ENCODE results near the gene OR5M3.

Gene OR5M3

DNA sequence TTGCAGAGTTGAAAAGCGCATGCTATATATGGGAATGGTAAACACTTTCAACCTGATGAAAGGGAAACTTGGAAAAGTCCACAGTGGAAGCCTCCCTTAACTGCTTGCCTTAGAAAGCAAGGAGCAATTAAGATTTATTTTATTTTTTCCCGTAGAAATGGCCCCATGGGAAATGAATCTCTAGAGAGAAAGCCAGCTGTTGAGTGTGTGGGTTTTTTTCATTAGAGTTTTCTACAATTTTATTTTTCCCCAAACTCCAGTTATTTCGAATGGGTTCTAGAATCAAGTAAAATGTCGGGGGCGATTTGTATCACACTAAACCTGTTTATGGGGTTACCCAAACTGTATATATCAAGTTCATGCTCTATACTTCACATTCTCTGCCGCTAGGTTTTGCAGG is at the start of gene OR5M3:
Gene OR5M3 (minus strand): TSS at position 101 of the 400 bp plus-strand sequence. CDS start 2,855 bp downstream, outside the sequence.
- DNase-seq, result no peak
- in situ Hi-C loops (cut with MboI; ENCODE audit: low pct_unique_long_range_greater_than_20kb, low sequenced_read_pairs), result no loop called here

DNA sequence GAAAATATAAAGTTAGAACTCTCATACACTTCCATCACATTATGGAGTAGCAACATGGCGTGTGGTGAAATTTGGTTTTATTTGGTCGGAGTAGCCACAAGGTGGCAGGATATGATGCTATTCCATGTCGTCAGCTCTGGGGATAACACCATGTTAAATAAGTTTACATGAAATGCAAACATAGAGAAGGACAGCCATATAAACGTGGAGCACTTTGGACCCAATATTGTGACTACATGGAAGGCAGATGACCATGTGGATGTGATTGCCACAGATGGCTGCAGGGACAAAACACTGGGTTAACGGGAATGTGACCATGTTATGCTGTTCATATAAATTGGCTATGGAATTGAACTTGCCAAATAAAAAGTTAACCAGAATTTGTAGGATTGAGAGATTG is 48.9 kb upstream of the OR5M3 start:
- in situ Hi-C loops (cut with MboI; ENCODE audit: low pct_unique_long_range_greater_than_20kb, low sequenced_read_pairs), result no loop called here
- peak; percentile 9 for DNase-seq

DNA sequence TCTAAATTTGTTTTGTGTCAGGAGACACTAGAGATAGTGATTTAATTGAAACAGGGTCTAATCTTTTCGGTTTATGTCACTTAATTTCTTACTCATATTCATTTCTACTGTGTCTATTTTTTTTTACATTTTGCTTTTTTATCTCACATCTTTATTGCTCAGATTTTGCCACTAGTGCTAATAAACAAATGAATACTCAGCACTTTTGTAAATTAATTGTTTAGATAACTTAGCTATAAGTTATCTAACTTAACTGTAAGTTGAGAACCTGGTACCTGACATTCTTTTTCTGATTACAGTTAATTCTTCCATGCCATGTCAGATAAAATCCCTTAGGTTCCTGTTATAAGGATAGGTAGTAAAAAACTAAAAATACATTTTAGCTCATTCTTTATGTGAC is 40.1 kb upstream of the OR5M3 start:
- in situ Hi-C loops (cut with MboI; ENCODE audit: low pct_unique_long_range_greater_than_20kb, low sequenced_read_pairs), result no loop called here

DNA sequence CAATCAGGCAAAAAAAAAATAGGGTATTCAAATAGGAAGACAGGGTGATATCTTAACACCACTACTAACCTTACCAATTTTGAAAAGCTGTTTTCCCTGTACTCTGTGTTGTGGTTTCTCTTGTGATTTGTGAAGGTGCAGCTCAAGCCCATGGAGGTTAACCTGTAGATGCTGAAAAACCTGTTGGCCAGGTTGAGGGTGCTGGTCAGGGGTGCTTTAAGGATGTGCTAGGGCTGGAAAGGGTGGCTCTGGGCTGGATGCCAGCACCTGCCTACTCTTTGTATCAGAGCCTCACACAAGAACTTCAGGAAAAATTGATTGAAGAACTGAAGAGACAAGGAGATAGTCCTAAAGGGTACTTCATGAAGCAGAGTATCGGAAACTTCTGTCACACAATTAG is 36.3 kb upstream of the OR5M3 start:
- in situ Hi-C loops (cut with MboI; ENCODE audit: low pct_unique_long_range_greater_than_20kb, low sequenced_read_pairs), result no loop called here
- DNase-seq, result no peak

More for the DNA sequence above, 40.1 kb upstream of the OR5M3 start:
- no peak for DNase-seq

DNA sequence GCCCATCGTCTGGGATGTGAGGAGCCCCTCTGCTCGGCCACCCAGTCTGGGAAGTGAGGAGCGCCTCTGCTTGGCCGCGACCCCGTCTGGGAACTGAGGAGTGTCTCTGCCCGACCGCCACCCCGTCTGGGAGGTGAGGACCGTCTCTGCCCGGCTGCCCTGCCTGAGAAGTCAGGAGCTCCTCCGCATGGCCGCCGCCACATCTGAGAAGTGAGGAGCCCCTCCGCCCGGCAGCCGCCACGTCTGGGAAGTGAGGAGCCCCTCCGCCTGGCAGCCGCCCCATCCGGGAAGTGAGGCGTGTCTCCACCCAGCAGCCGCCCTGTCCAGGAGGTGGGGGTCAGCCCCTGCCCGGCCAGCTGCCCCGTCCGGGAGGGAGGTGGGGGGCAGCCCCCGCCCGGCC is 23.9 kb upstream of the OR5M3 start:
- in situ Hi-C loops (cut with MboI; ENCODE audit: low pct_unique_long_range_greater_than_20kb, low sequenced_read_pairs), result no loop called here

DNA sequence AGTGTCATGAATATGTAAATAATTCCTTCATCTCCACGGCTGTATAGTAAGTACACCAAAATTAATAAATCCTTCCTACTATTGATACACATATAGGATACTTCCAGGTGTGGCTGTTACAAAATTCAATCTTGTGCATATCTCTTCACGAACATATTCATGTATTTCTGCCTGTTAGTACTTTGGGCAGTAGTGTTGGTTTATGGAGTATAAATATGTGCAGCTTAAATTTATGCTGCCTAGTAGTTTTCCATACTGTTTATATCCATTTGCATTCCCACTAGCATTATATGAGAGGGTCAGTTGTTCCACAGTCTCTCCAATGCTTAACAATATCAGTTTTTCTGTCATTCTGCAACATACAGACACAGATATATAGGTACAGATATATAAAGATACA is 22.0 kb upstream of the OR5M3 start:
- in situ Hi-C loops (cut with MboI; ENCODE audit: low pct_unique_long_range_greater_than_20kb, low sequenced_read_pairs), result no loop called here

More for the DNA sequence above, 23.9 kb upstream of the OR5M3 start:
- DNase-seq, result no peak

DNA sequence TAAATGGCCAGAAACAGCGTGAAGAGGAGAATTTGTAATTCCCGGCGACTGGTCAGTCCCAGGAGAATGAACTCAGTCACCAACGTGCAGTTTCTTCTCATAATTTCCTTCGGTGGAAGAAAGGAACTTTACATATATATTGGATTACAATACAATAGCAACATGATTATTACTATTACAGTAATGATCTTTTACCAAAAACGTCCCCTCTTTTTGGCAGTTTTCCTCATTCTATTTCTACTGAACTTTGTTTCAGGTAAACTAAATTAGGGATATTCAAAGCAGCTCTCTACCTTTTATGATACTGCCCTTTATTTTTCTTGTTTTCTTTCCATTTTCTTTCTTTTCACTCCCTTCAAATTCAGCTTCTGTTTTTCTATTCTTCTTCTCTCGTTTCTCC is 18.1 kb upstream of the OR5M3 start, which contains the start of gene OR5M8:
Gene OR5M8 (minus strand): TSS at position 101 of the 400 bp plus-strand sequence. CDS start 0 bp downstream, at position 101.
- in situ Hi-C loops (cut with MboI; ENCODE audit: low pct_unique_long_range_greater_than_20kb, low sequenced_read_pairs), result no loop called here
- no peak for DNase-seq

More for the DNA sequence above, 22.0 kb upstream of the OR5M3 start:
- DNase-seq, result no peak

DNA sequence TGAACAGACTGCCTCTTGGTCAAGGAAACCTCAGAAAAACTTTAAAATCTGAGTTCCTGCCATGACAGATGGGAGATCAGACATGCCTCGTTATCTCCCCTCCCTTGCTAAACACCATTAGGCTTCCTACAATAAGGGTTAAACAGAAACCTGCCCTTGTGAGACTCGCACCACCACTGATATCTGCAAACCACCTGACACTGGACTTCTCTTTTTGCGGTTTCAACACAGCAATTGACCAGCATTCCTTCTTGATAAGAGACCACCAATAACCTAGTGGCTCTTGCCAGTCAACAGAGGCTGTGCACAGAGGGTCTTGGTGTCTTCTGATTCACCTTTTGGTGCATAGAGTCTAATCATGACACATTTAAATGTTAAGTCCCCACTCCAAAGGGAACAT is 13.6 kb upstream of the OR5M3 start:
- in situ Hi-C loops (cut with MboI; ENCODE audit: low pct_unique_long_range_greater_than_20kb, low sequenced_read_pairs), result no loop called here
- no peak for DNase-seq

DNA sequence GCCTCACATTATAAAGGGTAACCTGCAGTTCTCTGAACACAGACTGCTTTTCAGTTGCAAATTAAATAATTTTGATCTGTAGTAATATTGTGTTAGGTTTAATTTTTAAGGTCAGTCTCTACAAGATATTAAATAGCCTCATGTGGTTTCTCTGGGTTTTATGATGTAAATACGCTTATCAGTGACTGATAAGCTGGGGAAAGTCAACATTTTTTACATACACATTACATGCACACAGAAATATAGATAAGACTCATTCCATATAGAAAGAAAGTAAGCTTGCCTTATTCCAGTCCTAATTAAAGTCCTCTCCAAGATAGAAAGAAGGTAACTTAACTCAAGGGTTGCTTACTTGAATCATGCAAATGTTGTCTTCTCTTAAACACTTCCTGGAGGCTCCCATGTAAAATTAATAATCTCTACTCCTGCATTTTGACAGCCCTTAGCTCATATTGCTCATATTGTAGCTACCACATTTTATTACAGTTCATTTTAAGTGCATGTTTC is 1.6 kb upstream of the OR5M3 start:
- no peak for DNase-seq
- in situ Hi-C loops (cut with MboI; ENCODE audit: low pct_unique_long_range_greater_than_20kb, low sequenced_read_pairs), result no loop called here

DNA sequence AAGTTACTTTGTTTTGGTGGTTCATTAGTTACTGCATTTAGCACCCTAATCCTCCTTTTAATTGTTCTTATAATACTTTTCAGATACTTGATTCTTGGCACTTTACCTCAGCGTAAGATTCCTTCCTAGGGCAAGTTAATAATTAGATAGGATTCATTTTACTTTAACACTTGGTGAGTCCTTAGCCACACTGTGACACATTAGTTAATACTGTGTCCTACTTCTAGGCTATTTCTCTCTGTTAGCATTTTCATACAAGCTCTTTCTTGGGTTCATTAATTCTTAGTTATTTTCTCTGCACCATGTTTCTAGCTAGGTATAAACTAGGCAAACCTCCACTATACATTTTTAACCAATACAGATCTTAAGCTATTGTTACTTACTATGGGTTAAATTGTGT is 16.1 kb downstream of the OR5M3 start:
- DNase-seq, result no peak
- in situ Hi-C loops (cut with MboI; ENCODE audit: low pct_unique_long_range_greater_than_20kb, low sequenced_read_pairs), result no loop called here

DNA sequence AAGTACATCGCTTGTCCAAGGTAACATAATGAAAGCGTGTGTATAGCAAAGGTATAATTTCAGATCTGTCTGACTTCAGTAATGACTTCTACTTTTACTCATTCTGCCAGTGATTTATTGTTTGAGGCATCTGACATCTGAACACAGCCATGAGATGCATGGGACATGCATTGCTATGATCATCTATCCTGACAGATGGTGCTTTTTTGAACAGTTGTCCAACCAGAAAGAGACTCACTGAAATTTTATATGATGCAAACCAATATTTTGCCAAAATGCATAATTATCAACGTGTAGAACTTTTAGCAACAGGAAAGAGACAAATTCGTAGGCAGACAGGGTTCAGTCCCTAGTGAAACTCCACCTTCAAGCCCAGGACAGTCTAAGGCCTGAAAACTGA is 19.6 kb downstream of the OR5M3 start:
- no peak for DNase-seq
- in situ Hi-C loops (cut with MboI; ENCODE audit: low pct_unique_long_range_greater_than_20kb, low sequenced_read_pairs), result no loop called here
